Gastroesophageal sphincter (tissue), 4 donors: ENCODE results near the gene SPDYA. TPM values are rescaled to one million over a fixed set of nuclear protein-coding genes. Genes with fewer than 3 reads are reported as not detected.

Experiments
- ATAC-seq: fragments of 150-250 bp; one replicate; pipeline ENCODE4 v1.9.1; 2016; ENCODE audit warnings: mild to moderate bottlenecking, moderate library complexity
- H3K27ac ChIP-seq, 4 donors: fragments of 200-600 bp; sonication (generic) in 3 of 4; 1 replicate in 3 of 4; 2 replicates in 1 of 4; pipeline ENCODE4 v1.5.1; 2016 to 2019
- H3K27me3 ChIP-seq: fragments of 200-600 bp; sonication (generic); one replicate; pipeline ENCODE4 v1.5.1; 2019
- H3K36me3 ChIP-seq, 2 donors: fragments of 200-600 bp; sonication (generic); one replicate each; pipeline ENCODE4 v1.5.1; 2019; ENCODE audit warnings: control low read depth in 1 of 2
- H3K4me1 ChIP-seq, 3 donors: fragments of 200-600 bp; sonication (generic); 1 replicate in 2 of 3; 2 replicates in 1 of 3; pipeline ENCODE4 v1.5.1; 2016 to 2019; ENCODE audit warnings: control low read depth in 2 of 3
- H3K4me3 ChIP-seq, 2 donors: fragments of 200-600 bp; sonication (generic); one replicate each; pipeline ENCODE4 v1.5.1; 2019; ENCODE audit warnings: mild to moderate bottlenecking in 1 of 2, moderate library complexity in 1 of 2
- H3K9me3 ChIP-seq, 3 donors: fragments of 200-600 bp; sonication (generic); one replicate each; pipeline ENCODE4 v1.5.1; 2017 to 2019; ENCODE audit warnings: control low read depth in 2 of 3
- CTCF ChIP-seq, 4 experiments: fragments of 200-600 bp in 2 of 4; fragments of 450-650 bp in 2 of 4; sonication (generic) in 1 of 4; IDR thresholded peaks; one replicate each; pipeline ENCODE4 v1.5.1; 2017 to 2019; ENCODE audit warnings: antibody characterized with exemption in 4 of 4, mild to moderate bottlenecking in 2 of 4, moderate library complexity in 2 of 4
- EP300 ChIP-seq: sonication (generic); formaldehyde crosslinking; IDR thresholded peaks from one replicate; pipeline ENCODE4 v1.6.1; 2017; ENCODE audit warnings: antibody characterized with exemption, mild to moderate bottlenecking
- POLR2A ChIP-seq, 2 donors: fragments of 450-650 bp; IDR thresholded peaks; one replicate each; pipeline ENCODE4 v1.6.1; 2017; ENCODE audit warnings: antibody characterized with exemption in 2 of 2, mild to moderate bottlenecking in 2 of 2, moderate library complexity in 1 of 2
- POLR2AphosphoS5 ChIP-seq: sonication (generic); formaldehyde crosslinking; IDR thresholded peaks from one replicate; pipeline ENCODE4 v1.6.1; 2017; ENCODE audit warnings: antibody characterized with exemption
- WGBS, 2 donors: methylation state at CpG; one replicate each; pipeline ENCODE4 v1.1.5; 2018; ENCODE audit warnings: low coverage in 1 of 2; 5-methylcytosine and 5-hydroxymethylcytosine counted together
- total RNA-seq, 4 donors: library from RNA; depleted of rRNA; stranded (reverse); fragments of >200 nt; gene quantifications; one replicate each; pipeline ENCODE4 v1.1.0, GENCODE V29; 2016

The SPDYA gene
- total RNA-seq, result 1 to 10 TPM; 1.0 to 3.9 (median 2.1) TPM

- ATAC-seq, result peak; percentile 94
- H3K27ac ChIP-seq, result peak within 1 kb of the TSS in 3 of 4 donors; percentile 4 to 77 (median 71)
- H3K27me3 ChIP-seq, result no peaks in the 10 kb centered on the region
- peak within 1 kb of the TSS; percentile 32 to 56 for H3K4me3 ChIP-seq
- peaks cover 0 to 21% (median 6%) of the 10 kb centered on the region in 3 donors for H3K4me1 ChIP-seq
- 0% methylated on average over 1 to 3 of the region's 97 CpGs for WGBS, 2 donors
- H3K36me3 ChIP-seq, result peaks cover 0 to 16% of the 10 kb centered on the region in 2 donors
- H3K9me3 ChIP-seq, result no peaks in the 10 kb centered on the region
- peak in 2 of 4 experiments; percentile 8 to 27 for TF ChIP-seq CTCF (IDR thresholded peaks at IDR 0.05)
- TF ChIP-seq POLR2A (IDR thresholded peaks at IDR 0.05), result peak in 1 of 2 donors; percentile 6
- peak; percentile 25 for TF ChIP-seq POLR2AphosphoS5
- no peak for TF ChIP-seq EP300
Observed at GRCh38 chr2:28810384-28811285, at the start of gene SPDYA. Gene SPDYA, plus strand, starts transcription at chr2:28810834. Its CDS starts 5,181 bp downstream, at chr2:28816015.

- no peaks in the 10 kb centered on the region for H3K9me3 ChIP-seq
- ATAC-seq, result no peak
- no peak for TF ChIP-seq POLR2A (IDR thresholded peaks at IDR 0.05)
- TF ChIP-seq CTCF (IDR thresholded peaks at IDR 0.05), result no peak
- TF ChIP-seq POLR2AphosphoS5, result no peak
- TF ChIP-seq EP300, result no peak
- no peaks in the 10 kb centered on the region for H3K27me3 ChIP-seq
- H3K27ac ChIP-seq, result peak overlapping the region; percentile 21 to 61 (median 49)
- peaks cover 22 to 100% (median 37%) of the 10 kb centered on the region in 3 donors for H3K4me1 ChIP-seq
- WGBS, 2 donors, result 32 to 79% methylated on average over 3 of the region's 3 CpGs
- H3K4me3 ChIP-seq, result peak overlapping the region in 1 of 2 donors; percentile 18
- peaks cover 0 to 31% of the 10 kb centered on the region in 2 donors for H3K36me3 ChIP-seq
Observed at GRCh38 chr2:28761420-28761819, 49.2 kb upstream of the SPDYA start.

GRCh38 chr2:28764909-28765711 lies 45.5 kb upstream of the SPDYA start:
- TF ChIP-seq EP300 (no peak), POLR2AphosphoS5 (no peak), CTCF (IDR thresholded peaks at IDR 0.05) (no peak), POLR2A (IDR thresholded peaks at IDR 0.05) (no peak)
- Histone ChIP-seq H3K36me3 (peaks cover 0 to 19% of the 10 kb centered on the region in 2 donors), H3K4me3 (no peak overlapping the region), H3K27me3 (no peaks in the 10 kb centered on the region), H3K4me1 (peaks cover 15 to 100% (median 36%) of the 10 kb centered on the region in 3 donors), H3K9me3 (no peaks in the 10 kb centered on the region), H3K27ac (peak overlapping the region in 2 of 4 donors; percentile 33 to 61)
- WGBS, 2 donors, result 29 to 64% methylated on average over 8 of the region's 8 CpGs
- no peak for ATAC-seq

- peaks cover 0 to 9% of the 10 kb centered on the region in 2 donors for H3K36me3 ChIP-seq
- TF ChIP-seq EP300, result no peak
- TF ChIP-seq POLR2AphosphoS5, result no peak
- TF ChIP-seq CTCF (IDR thresholded peaks at IDR 0.05), result no peak
- TF ChIP-seq POLR2A (IDR thresholded peaks at IDR 0.05), result no peak
- no peaks in the 10 kb centered on the region for H3K27me3 ChIP-seq
- peak overlapping the region in 3 of 4 donors; percentile 5 to 41 (median 18) for H3K27ac ChIP-seq
- no peak overlapping the region for H3K4me3 ChIP-seq
- 53 to 84% methylated on average over 2 of the region's 2 CpGs for WGBS, 2 donors
- no peak for ATAC-seq
- no peaks in the 10 kb centered on the region for H3K9me3 ChIP-seq
- H3K4me1 ChIP-seq, result peaks cover 15 to 100% (median 36%) of the 10 kb centered on the region in 3 donors
Observed at GRCh38 chr2:28766070-28766469, 44.6 kb upstream of the SPDYA start.
